HepG2 (cell line): Measurements from ENCODE around the gene RHBDD2. TPM values are rescaled to one million over a fixed set of nuclear protein-coding genes. Genes with fewer than 3 reads are reported as not detected.
A peak's percentile ranks its signal among the peaks of the same experiment; 100 is the strongest.

Source experiments
- CC2D1A ChIP-seq: sonication (generic); formaldehyde crosslinking; IDR thresholded peaks from 2 replicates; pipeline ENCODE4 v1.8.1; 2023; ENCODE audit warnings: mild to moderate bottlenecking, missing genetic modification reagents
- CHCHD3 ChIP-seq: sonication (generic); formaldehyde crosslinking; IDR thresholded peaks from 2 replicates; pipeline ENCODE4 v1.8.0; 2022; ENCODE audit warnings: mild to moderate bottlenecking, missing genetic modification reagents, moderate library complexity
- FOXO1 ChIP-seq: sonication (generic); formaldehyde crosslinking; IDR thresholded peaks from 2 replicates; pipeline ENCODE4 v1.4.0; 2020; ENCODE audit warnings: missing genetic modification reagents
- HNF4G ChIP-seq, 2 experiments: sonication (generic) in 1 of 2; formaldehyde crosslinking in 1 of 2; IDR thresholded peaks; 2 replicates each; pipeline versions ENCODE4 v1.4.0 to v1.6.1; 2011 to 2020; ENCODE audit warnings: borderline replicate concordance in 2 of 2, low read depth in 2 of 2, mild to moderate bottlenecking in 2 of 2, low read length in 1 of 2, missing genetic modification reagents in 1 of 2, moderate library complexity in 1 of 2
- HNRNPK ChIP-seq: fragments of 200-400 bp; formaldehyde crosslinking; IDR thresholded peaks from 2 replicates; pipeline ENCODE4 v1.6.1; 2018; ENCODE audit warnings: low read length, low read depth, moderate library complexity, mild to moderate bottlenecking; ENCODE audit not compliant: poor library complexity, severe bottlenecking
- KAT2B ChIP-seq: fragments of 150-350 bp; IDR thresholded peaks from 2 replicates; pipeline ENCODE4 v1.6.1; 2014; ENCODE audit warnings: low read depth, low read length, borderline replicate concordance
- MXD4 ChIP-seq: IDR thresholded peaks from 2 replicates; pipeline ENCODE4 v1.6.1; 2016; ENCODE audit warnings: mild to moderate bottlenecking, missing biosample characterization, missing genetic modification reagents
- NFIC ChIP-seq: IDR thresholded peaks from 2 replicates; pipeline ENCODE4 v1.6.1; 2012; ENCODE audit warnings: mild to moderate bottlenecking, low read length, inconsistent platforms
- RBM39 ChIP-seq: fragments of 200-400 bp; formaldehyde crosslinking; IDR thresholded peaks from one replicate; pipeline ENCODE4 v1.6.1; 2018; ENCODE audit warnings: antibody characterized with exemption, mild to moderate bottlenecking, low read depth, low read length; ENCODE audit not compliant: poor library complexity, severe bottlenecking
- SATB2 ChIP-seq: sonication (generic); formaldehyde crosslinking; IDR thresholded peaks from 2 replicates; pipeline ENCODE4 v1.5.0; 2020; ENCODE audit warnings: missing genetic modification reagents
- SETDB1 ChIP-seq: sonication (generic); formaldehyde crosslinking; IDR thresholded peaks from 2 replicates; pipeline ENCODE4 v1.5.1; 2020; ENCODE audit warnings: missing genetic modification reagents, mild to moderate bottlenecking, borderline replicate concordance
- SOX5 ChIP-seq: IDR thresholded peaks from 2 replicates; pipeline ENCODE4 v1.6.1; 2016; ENCODE audit warnings: borderline replicate concordance
- TARDBP ChIP-seq: sonication (generic); formaldehyde crosslinking; IDR thresholded peaks from 2 replicates; pipeline ENCODE4 v1.8.0; 2022; ENCODE audit warnings: mild to moderate bottlenecking, missing genetic modification reagents
- ZNF431 ChIP-seq: sonication (generic); formaldehyde crosslinking; IDR thresholded peaks from 2 replicates; pipeline ENCODE4 v1.9.0; 2022; ENCODE audit warnings: missing genetic modification reagents, low read depth, mild to moderate bottlenecking, borderline replicate concordance
- ZNF451 ChIP-seq: sonication (generic); formaldehyde crosslinking; IDR thresholded peaks from 2 replicates; pipeline ENCODE4 v1.5.0; 2020; ENCODE audit warnings: mild to moderate bottlenecking, missing genetic modification reagents
- polyA plus RNA-seq, 8 experiments: library from polyadenylated mRNA; depleted of rRNA in 3 of 8; stranded (reverse) in 7 of 8; unstranded in 1 of 8; fragments of >200 nt; fragmentation: Illumina TruSeq in 4 of 8; extraction: Trizol in 4 of 8; gene quantifications; 2 replicates each; pipeline versions ENCODE4 v1.2.1 to v1.2.3, GENCODE V29; 2011 to 2016; ENCODE audit warnings: low read depth in 4 of 8, missing spikeins in 1 of 8, mixed read lengths in 1 of 8; ENCODE audit not compliant: insufficient read depth in 1 of 8
- total RNA-seq, 5 experiments: library from RNA; depleted of rRNA; stranded (reverse); fragments of >200 nt; fragmentation: Illumina TruSeq; extraction: Trizol; gene quantifications; 2 replicates each; pipeline ENCODE4 v1.2.3, GENCODE V29; 2016; ENCODE audit warnings: low read depth in 1 of 5
- TF ChIP-seq, protein P1 (sequence below): sonication (generic); formaldehyde crosslinking; IDR thresholded peaks from 2 replicates; pipeline ENCODE4 v1.4.0; 2020; ENCODE audit warnings: mild to moderate bottlenecking, low read depth, missing genetic modification reagents
- TF ChIP-seq, protein P2 (sequence below): sonication (generic); formaldehyde crosslinking; IDR thresholded peaks from 2 replicates; pipeline ENCODE4 v1.4.0; 2020; ENCODE audit warnings: missing genetic modification reagents, borderline replicate concordance
- TF ChIP-seq, protein P3 (sequence below): sonication (generic); formaldehyde crosslinking; IDR thresholded peaks from 2 replicates; pipeline ENCODE4 v1.4.0; 2020; ENCODE audit warnings: missing genetic modification reagents

The RHBDD2 gene
- total and polyA plus RNA-seq, 2 of the 13 experiments (the other 11 are each of a cell fraction or from before 2014, with no cell fraction given): 23.1 to 26.4 TPM

DNA sequence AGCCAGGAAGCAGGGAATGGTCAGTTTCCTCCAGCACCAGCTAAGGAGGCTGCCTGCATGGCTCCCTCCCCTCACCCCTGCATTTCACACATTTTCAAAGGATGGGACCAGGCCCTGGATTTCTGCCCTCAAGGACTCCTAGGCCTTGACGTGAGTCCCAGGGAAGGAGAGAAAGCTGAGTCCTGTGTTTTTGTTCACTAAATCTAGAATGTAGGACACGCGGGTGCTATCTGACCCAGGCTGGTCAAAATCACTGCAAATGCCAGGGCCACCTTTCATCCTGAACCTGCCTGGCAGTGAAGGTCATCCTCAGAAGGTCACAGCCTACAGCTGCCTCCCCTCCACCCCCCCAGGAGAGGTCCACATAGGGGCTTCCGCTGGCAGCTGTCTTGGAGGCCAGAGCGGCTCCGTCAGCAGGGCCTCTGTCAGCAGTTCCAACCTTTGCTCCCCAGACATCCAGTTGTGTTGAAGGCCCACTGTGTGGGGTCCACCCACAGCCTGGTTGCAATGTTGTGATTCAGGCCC lies 18.0 kb downstream of the RHBDD2 start (continued):
- TF ChIP-seq, protein P1, sequence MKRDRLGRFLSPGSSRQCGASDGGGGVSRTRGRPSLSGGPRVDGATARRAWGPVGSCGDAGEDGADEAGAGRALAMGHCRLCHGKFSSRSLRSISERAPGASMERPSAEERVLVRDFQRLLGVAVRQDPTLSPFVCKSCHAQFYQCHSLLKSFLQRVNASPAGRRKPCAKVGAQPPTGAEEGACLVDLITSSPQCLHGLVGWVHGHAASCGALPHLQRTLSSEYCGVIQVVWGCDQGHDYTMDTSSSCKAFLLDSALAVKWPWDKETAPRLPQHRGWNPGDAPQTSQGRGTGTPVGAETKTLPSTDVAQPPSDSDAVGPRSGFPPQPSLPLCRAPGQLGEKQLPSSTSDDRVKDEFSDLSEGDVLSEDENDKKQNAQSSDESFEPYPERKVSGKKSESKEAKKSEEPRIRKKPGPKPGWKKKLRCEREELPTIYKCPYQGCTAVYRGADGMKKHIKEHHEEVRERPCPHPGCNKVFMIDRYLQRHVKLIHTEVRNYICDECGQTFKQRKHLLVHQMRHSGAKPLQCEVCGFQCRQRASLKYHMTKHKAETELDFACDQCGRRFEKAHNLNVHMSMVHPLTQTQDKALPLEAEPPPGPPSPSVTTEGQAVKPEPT (CRISPR knock-in tag): no peak
- TF ChIP-seq KAT2B (no peak), ZNF451 (CRISPR knock-in tag) (no peak), RBM39 (no peak), SATB2 (no peak), HNF4G (IDR thresholded peaks at IDR 0.05; ENCODE audit: borderline replicate concordance, low read depth, low read length) (peak; percentile 69), HNF4G (CRISPR knock-in tag; IDR thresholded peaks at IDR 0.05; ENCODE audit: borderline replicate concordance, low read depth) (peak; percentile 80; the same call in 1 of the 2 replicates), TARDBP (peak; percentile 64; the same call in 1 of the 2 replicates), ZNF431 (no peak), HNRNPK (no peak), SOX5 (CRISPR knock-in tag) (no peak), FOXO1 (CRISPR knock-in tag) (no peak; the same call in 1 of the 2 replicates), CHCHD3 (CRISPR knock-in tag) (peak; percentile 63; the same call in 1 of the 2 replicates), MXD4 (CRISPR knock-in tag) (no peak), NFIC (no peak), CC2D1A (CRISPR knock-in tag) (no peak), SETDB1 (CRISPR knock-in tag) (no peak)
- TF ChIP-seq, protein P2, sequence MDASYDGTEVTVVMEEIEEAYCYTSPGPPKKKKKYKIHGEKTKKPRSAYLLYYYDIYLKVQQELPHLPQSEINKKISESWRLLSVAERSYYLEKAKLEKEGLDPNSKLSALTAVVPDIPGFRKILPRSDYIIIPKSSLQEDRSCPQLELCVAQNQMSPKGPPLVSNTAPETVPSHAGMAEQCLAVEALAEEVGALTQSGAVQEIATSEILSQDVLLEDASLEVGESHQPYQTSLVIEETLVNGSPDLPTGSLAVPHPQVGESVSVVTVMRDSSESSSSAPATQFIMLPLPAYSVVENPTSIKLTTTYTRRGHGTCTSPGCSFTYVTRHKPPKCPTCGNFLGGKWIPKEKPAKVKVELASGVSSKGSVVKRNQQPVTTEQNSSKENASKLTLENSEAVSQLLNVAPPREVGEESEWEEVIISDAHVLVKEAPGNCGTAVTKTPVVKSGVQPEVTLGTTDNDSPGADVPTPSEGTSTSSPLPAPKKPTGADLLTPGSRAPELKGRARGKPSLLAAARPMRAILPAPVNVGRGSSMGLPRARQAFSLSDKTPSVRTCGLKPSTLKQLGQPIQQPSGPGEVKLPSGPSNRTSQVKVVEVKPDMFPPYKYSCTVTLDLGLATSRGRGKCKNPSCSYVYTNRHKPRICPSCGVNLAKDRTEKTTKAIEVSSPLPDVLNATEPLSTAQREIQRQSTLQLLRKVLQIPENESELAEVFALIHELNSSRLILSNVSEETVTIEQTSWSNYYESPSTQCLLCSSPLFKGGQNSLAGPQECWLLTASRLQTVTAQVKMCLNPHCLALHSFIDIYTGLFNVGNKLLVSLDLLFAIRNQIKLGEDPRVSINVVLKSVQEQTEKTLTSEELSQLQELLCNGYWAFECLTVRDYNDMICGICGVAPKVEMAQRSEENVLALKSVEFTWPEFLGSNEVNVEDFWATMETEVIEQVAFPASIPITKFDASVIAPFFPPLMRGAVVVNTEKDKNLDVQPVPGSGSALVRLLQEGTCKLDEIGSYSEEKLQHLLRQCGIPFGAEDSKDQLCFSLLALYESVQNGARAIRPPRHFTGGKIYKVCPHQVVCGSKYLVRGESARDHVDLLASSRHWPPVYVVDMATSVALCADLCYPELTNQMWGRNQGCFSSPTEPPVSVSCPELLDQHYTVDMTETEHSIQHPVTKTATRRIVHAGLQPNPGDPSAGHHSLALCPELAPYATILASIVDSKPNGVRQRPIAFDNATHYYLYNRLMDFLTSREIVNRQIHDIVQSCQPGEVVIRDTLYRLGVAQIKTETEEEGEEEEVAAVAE (CRISPR knock-in tag): no peak
- TF ChIP-seq, protein P3, sequence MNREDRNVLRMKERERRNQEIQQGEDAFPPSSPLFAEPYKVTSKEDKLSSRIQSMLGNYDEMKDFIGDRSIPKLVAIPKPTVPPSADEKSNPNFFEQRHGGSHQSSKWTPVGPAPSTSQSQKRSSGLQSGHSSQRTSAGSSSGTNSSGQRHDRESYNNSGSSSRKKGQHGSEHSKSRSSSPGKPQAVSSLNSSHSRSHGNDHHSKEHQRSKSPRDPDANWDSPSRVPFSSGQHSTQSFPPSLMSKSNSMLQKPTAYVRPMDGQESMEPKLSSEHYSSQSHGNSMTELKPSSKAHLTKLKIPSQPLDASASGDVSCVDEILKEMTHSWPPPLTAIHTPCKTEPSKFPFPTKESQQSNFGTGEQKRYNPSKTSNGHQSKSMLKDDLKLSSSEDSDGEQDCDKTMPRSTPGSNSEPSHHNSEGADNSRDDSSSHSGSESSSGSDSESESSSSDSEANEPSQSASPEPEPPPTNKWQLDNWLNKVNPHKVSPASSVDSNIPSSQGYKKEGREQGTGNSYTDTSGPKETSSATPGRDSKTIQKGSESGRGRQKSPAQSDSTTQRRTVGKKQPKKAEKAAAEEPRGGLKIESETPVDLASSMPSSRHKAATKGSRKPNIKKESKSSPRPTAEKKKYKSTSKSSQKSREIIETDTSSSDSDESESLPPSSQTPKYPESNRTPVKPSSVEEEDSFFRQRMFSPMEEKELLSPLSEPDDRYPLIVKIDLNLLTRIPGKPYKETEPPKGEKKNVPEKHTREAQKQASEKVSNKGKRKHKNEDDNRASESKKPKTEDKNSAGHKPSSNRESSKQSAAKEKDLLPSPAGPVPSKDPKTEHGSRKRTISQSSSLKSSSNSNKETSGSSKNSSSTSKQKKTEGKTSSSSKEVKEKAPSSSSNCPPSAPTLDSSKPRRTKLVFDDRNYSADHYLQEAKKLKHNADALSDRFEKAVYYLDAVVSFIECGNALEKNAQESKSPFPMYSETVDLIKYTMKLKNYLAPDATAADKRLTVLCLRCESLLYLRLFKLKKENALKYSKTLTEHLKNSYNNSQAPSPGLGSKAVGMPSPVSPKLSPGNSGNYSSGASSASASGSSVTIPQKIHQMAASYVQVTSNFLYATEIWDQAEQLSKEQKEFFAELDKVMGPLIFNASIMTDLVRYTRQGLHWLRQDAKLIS (CRISPR knock-in tag): no peak
